NCI-H2081 treated with DMSO at 0.1 percent for 48 hours (cell line): ENCODE data around the gene SPAG5.
"Not testable (repeated sequence)": the region's sequence is repeated elsewhere in the genome, so short reads cannot be mapped to it uniquely, and the experiment has no call there.

Experiments
- DNase-seq: peaks from one replicate; lab custom pipeline; 2025; lab: John Stamatoyannopoulos, UW

The SPAG5 gene

GRCh38 chr17:28612936-28613872 lies 14.4 kb upstream of the SPAG5 start:
- DNase-seq, result no peak

- no peak for DNase-seq
Observed at GRCh38 chr17:28612531-28612930, 13.7 kb upstream of the SPAG5 start.

GRCh38 chr17:28610376-28610775 lies 11.6 kb upstream of the SPAG5 start:
- no peak for DNase-seq

GRCh38 chr17:28604031-28604430 lies 5.2 kb upstream of the SPAG5 start:
- DNase-seq, result not testable (repeated sequence)

- DNase-seq, result no peak
Observed at GRCh38 chr17:28599311-28600184, 723 bp upstream of the SPAG5 start.

- no peak for DNase-seq
Observed at GRCh38 chr17:28598389-28598788, 436 bp downstream of the SPAG5 start.

GRCh38 chr17:28597606-28598383 lies 1.0 kb downstream of the SPAG5 start:
- DNase-seq, result no peak

GRCh38 chr17:28592260-28592659 lies 6.6 kb downstream of the SPAG5 start:
- no peak for DNase-seq

GRCh38 chr17:28585851-28586250 lies 13.0 kb downstream of the SPAG5 start:
- DNase-seq, result no peak

GRCh38 chr17:28584434-28584833 lies 14.4 kb downstream of the SPAG5 start:
- no peak for DNase-seq

GRCh38 chr17:28582513-28582912 lies 16.3 kb downstream of the SPAG5 start:
- DNase-seq, result no peak

GRCh38 chr17:28580959-28581358 lies 17.9 kb downstream of the SPAG5 start:
- no peak for DNase-seq

GRCh38 chr17:28579526-28579925 lies 19.3 kb downstream of the SPAG5 start:
- no peak for DNase-seq

- no peak for DNase-seq
Observed at GRCh38 chr17:28578246-28579195, 20.3 kb downstream of the SPAG5 start.

- no peak for DNase-seq
Observed at GRCh38 chr17:28577466-28577824, 21.4 kb downstream of the SPAG5 start.

GRCh38 chr17:28576758-28577465 lies 21.9 kb downstream of the SPAG5 start, which contains the start of gene ALDOC:
Gene ALDOC (minus strand): TSS chr17:28576895. CDS start chr17:28575532, 1,363 bp downstream.
- DNase-seq, result peak; percentile 33

GRCh38 chr17:28576016-28576415 lies 22.8 kb downstream of the SPAG5 start:
- not testable (repeated sequence) for DNase-seq

- no peak for DNase-seq
Observed at GRCh38 chr17:28575126-28575795, 23.6 kb downstream of the SPAG5 start.

- no peak for DNase-seq
Observed at GRCh38 chr17:28574526-28574925, 24.3 kb downstream of the SPAG5 start.
